Measurements from ENCODE around the gene SEC61A2.

DNA sequence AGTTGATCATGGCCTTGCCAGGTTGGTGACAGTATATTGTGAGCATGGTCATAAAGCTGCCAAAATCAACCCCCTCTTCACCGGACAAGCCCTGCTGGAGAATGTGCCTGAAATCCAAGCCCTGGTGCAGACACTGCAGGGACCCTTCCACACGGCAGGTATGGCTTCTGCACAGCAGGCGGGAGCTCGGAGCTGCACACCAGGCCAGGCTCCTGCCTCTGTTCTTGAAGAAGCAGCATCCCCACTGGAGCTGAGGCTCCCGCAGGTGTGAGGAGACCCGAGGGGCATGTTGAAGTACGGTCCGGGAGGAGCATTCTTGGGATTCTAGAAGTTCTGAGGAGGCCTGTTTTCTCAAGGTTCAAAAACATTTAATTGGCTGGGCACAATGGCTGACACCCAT is 48.0 kb upstream of the SEC61A2 start:
- TF ChIP-seq, protein P1, sequence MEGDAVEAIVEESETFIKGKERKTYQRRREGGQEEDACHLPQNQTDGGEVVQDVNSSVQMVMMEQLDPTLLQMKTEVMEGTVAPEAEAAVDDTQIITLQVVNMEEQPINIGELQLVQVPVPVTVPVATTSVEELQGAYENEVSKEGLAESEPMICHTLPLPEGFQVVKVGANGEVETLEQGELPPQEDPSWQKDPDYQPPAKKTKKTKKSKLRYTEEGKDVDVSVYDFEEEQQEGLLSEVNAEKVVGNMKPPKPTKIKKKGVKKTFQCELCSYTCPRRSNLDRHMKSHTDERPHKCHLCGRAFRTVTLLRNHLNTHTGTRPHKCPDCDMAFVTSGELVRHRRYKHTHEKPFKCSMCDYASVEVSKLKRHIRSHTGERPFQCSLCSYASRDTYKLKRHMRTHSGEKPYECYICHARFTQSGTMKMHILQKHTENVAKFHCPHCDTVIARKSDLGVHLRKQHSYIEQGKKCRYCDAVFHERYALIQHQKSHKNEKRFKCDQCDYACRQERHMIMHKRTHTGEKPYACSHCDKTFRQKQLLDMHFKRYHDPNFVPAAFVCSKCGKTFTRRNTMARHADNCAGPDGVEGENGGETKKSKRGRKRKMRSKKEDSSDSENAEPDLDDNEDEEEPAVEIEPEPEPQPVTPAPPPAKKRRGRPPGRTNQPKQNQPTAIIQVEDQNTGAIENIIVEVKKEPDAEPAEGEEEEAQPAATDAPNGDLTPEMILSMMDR (conservative IDR thresholded peaks at IDR 0.05), result no peak
- no peak for TF ChIP-seq ZFX (IDR thresholded peaks at IDR 0.05)

All from C4-2B (cell line).